WTC11 (cell line): ENCODE measurements around the gene ADCY1. TPM values are rescaled to one million over a fixed set of nuclear protein-coding genes. Genes with fewer than 3 reads are reported as not detected.

ENCODE experiments used
- ATAC-seq: fragments of 200-7000 bp; cut with Tn5 transposase; 2 replicates; pipeline ENCODE4 v1.10.0; 2021; ENCODE audit warnings: mild to moderate bottlenecking, moderate library complexity
- CTCF ChIA-PET: fragments of 300-600 bp; sonication (Branson Sonifier 250); formaldehyde crosslinking; loops from one replicate; lab custom pipeline; 2021; ENCODE audit warnings: antibody characterized with exemption; lab: Charles Lee
- POLR2A ChIA-PET: fragments of 350-600 bp; sonication (Branson Sonifier 250); formaldehyde crosslinking; loops from one replicate; lab custom pipeline; 2021; ENCODE audit warnings: antibody characterized with exemption; lab: Charles Lee
- DNase-seq: peaks from one replicate; pipeline ENCODE4 v3.0.0; 2021; ENCODE audit warnings: low spot score
- H3K27ac Mint-ChIP-seq: 2 replicates; pipeline ENCODE4 v1.8.0; 2021; ENCODE audit warnings: mixed read lengths
- H3K27me3 Mint-ChIP-seq: 2 replicates; pipeline ENCODE4 v1.8.0; 2021; ENCODE audit warnings: low read depth, mild to moderate bottlenecking, moderate library complexity, mixed read lengths
- H3K36me3 Mint-ChIP-seq: 2 replicates; pipeline ENCODE4 v1.8.0; 2021; ENCODE audit warnings: mixed read lengths
- H3K4me1 Mint-ChIP-seq: 2 replicates; pipeline ENCODE4 v1.8.0; 2022; ENCODE audit warnings: mixed read lengths
- H3K4me3 Mint-ChIP-seq: 2 replicates; pipeline ENCODE4 v1.8.0; 2021; ENCODE audit warnings: mild to moderate bottlenecking, moderate library complexity, mixed read lengths
- H3K9me3 Mint-ChIP-seq: 2 replicates; pipeline ENCODE4 v1.8.0; 2021; ENCODE audit warnings: mixed read lengths
- EMX1 ChIP-seq: fragments of 250-450 bp; sonication (Bioruptor Pico); IDR thresholded peaks from 2 replicates; pipeline ENCODE4 v1.8.0; 2021; ENCODE audit warnings: mild to moderate bottlenecking
- GRHL2 ChIP-seq: fragments of 250-450 bp; sonication (Bioruptor Pico); IDR thresholded peaks from 2 replicates; pipeline ENCODE4 v1.8.0; 2022; ENCODE audit warnings: mild to moderate bottlenecking, moderate library complexity; ENCODE audit not compliant: insufficient replicate concordance, severe bottlenecking
- HMGA2 ChIP-seq: fragments of 250-450 bp; sonication (Bioruptor Pico); IDR thresholded peaks from 2 replicates; pipeline ENCODE4 v1.4.0; 2021; ENCODE audit warnings: mild to moderate bottlenecking, moderate library complexity
- MYBL2 ChIP-seq: sonication (generic); formaldehyde crosslinking; IDR thresholded peaks from 2 replicates; pipeline ENCODE4 v1.8.1; 2023; ENCODE audit warnings: mild to moderate bottlenecking, moderate library complexity, missing genetic modification reagents
- NFE2L1 ChIP-seq: sonication (generic); formaldehyde crosslinking; IDR thresholded peaks from 2 replicates; pipeline ENCODE4 v1.8.1; 2023; ENCODE audit warnings: missing genetic modification reagents
- NR2C2 ChIP-seq: sonication (generic); formaldehyde crosslinking; IDR thresholded peaks from 2 replicates; pipeline ENCODE4 v1.8.0; 2022; ENCODE audit warnings: mild to moderate bottlenecking, missing genetic modification reagents
- ZNF219 ChIP-seq: sonication (generic); formaldehyde crosslinking; IDR thresholded peaks from 2 replicates; pipeline ENCODE4 v1.8.0; 2023; ENCODE audit warnings: missing genetic modification reagents, mild to moderate bottlenecking, borderline replicate concordance
- ZNF396 ChIP-seq: fragments of 250-450 bp; sonication (Bioruptor Pico); IDR thresholded peaks from 2 replicates; pipeline ENCODE4 v1.8.0; 2021; ENCODE audit warnings: mild to moderate bottlenecking, moderate library complexity, borderline replicate concordance
- ZNF416 ChIP-seq: fragments of 250-450 bp; sonication (Bioruptor Pico); IDR thresholded peaks from 2 replicates; pipeline ENCODE4 v1.9.0; 2021; ENCODE audit warnings: mild to moderate bottlenecking, inconsistent platforms
- ZNF423 ChIP-seq: fragments of 250-450 bp; sonication (Bioruptor Pico); IDR thresholded peaks from 2 replicates; pipeline ENCODE4 v2.1.2; 2022; ENCODE audit warnings: mild to moderate bottlenecking, moderate library complexity
- ZNF671 ChIP-seq: fragments of 250-450 bp; sonication (Bioruptor Pico); IDR thresholded peaks from 2 replicates; pipeline ENCODE4 v1.8.0; 2021; ENCODE audit warnings: mild to moderate bottlenecking
- total RNA-seq: library from RNA; stranded (reverse); gene quantifications from 3 replicates; pipeline ENCODE4 v1.2.3, GENCODE V29; 2021
- TF ChIP-seq, protein P1 (sequence below): sonication (generic); formaldehyde crosslinking; IDR thresholded peaks from 2 replicates; pipeline ENCODE4 v1.8.1; 2022; ENCODE audit warnings: low read depth, missing genetic modification reagents, borderline replicate concordance
- TF ChIP-seq, protein P2 (sequence below): sonication (generic); formaldehyde crosslinking; IDR thresholded peaks from 2 replicates; pipeline ENCODE4 v1.8.1; 2023; ENCODE audit warnings: mild to moderate bottlenecking, missing genetic modification reagents
- TF ChIP-seq, protein P3 (sequence below): sonication (generic); formaldehyde crosslinking; IDR thresholded peaks from 2 replicates; pipeline ENCODE4 v1.8.0; 2022; ENCODE audit warnings: mild to moderate bottlenecking, missing genetic modification reagents
- TF ChIP-seq, protein P4 (sequence below): sonication (generic); formaldehyde crosslinking; IDR thresholded peaks from 2 replicates; pipeline ENCODE4 v1.8.1; 2022; ENCODE audit warnings: mild to moderate bottlenecking, missing genetic modification reagents, moderate library complexity, borderline replicate concordance
- TF ChIP-seq, protein P5 (sequence below): sonication (generic); formaldehyde crosslinking; IDR thresholded peaks from 2 replicates; pipeline ENCODE4 v1.8.0; 2022; ENCODE audit warnings: mild to moderate bottlenecking, missing genetic modification reagents
- TF ChIP-seq, protein P6 (sequence below): sonication (generic); formaldehyde crosslinking; IDR thresholded peaks from 2 replicates; pipeline ENCODE4 v1.8.0; 2023; ENCODE audit warnings: missing genetic modification reagents
- TF ChIP-seq, protein P7 (sequence below): sonication (generic); formaldehyde crosslinking; IDR thresholded peaks from 2 replicates; pipeline ENCODE4 v1.8.1; 2023; ENCODE audit warnings: mild to moderate bottlenecking, missing genetic modification reagents, moderate library complexity
- TF ChIP-seq, protein P8 (sequence below): sonication (generic); formaldehyde crosslinking; IDR thresholded peaks from 2 replicates; pipeline ENCODE4 v1.8.1; 2023; ENCODE audit warnings: mild to moderate bottlenecking, moderate library complexity, missing genetic modification reagents
- TF ChIP-seq, protein P9 (sequence below): sonication (generic); formaldehyde crosslinking; IDR thresholded peaks from 2 replicates; pipeline ENCODE4 v1.8.0; 2022; ENCODE audit warnings: mild to moderate bottlenecking, missing genetic modification reagents
- TF ChIP-seq, protein P10 (sequence below): fragments of 250-450 bp; sonication (Bioruptor Pico); IDR thresholded peaks from 2 replicates; pipeline ENCODE4 v1.9.0; 2021; ENCODE audit warnings: moderate library complexity, mild to moderate bottlenecking, inconsistent platforms, borderline replicate concordance

ADCY1 gene
- total RNA-seq, 1 experiment from 2014 or later: 29.0 TPM

DNA sequence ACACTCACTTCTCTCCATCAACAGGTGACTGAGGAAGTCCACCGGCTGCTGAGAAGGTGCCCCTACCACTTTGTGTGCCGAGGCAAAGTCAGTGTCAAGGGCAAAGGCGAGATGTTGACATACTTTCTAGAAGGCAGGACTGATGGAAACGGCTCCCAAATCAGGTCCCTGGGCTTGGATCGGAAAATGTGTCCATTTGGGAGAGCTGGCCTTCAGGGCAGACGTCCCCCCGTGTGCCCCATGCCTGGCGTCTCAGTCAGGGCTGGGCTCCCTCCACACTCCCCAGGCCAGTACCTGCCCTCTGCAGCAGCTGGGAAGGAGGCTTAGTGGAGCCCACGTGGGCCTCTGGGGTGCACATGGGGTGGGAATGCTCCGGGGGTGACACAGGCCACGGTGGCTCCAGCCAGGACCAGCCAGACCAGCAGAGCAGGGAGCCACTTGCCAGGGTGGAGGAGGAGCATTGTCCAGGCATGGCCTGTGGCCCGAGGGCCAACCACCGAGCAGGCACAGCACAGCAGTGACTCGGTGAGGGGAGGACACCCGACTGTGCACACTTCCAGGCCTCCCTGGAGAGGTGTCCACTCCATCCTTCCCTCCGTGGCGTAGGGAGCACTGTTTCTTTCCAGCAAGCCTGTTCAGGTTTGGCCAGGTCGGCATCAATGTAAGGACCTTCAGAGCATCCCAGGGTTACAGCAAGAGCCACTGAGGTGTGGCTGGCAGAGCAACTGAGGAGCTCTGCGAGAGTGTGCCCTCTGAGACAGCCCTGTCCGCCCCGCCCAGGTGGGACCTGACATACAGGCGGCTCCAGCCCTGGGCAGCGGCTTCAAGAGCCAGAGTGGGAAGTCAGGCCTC lies 139.7 kb downstream of the ADCY1 start (continued):
- TF ChIP-seq NFE2L1 (CRISPR knock-in tag) (no peak), ZNF219 (CRISPR knock-in tag) (no peak), MYBL2 (CRISPR knock-in tag) (no peak), ZNF396 (CRISPR knock-in tag) (no peak), ZNF671 (CRISPR knock-in tag) (no peak), GRHL2 (no peak), HMGA2 (CRISPR knock-in tag) (no peak)
- TF ChIP-seq, protein P1, sequence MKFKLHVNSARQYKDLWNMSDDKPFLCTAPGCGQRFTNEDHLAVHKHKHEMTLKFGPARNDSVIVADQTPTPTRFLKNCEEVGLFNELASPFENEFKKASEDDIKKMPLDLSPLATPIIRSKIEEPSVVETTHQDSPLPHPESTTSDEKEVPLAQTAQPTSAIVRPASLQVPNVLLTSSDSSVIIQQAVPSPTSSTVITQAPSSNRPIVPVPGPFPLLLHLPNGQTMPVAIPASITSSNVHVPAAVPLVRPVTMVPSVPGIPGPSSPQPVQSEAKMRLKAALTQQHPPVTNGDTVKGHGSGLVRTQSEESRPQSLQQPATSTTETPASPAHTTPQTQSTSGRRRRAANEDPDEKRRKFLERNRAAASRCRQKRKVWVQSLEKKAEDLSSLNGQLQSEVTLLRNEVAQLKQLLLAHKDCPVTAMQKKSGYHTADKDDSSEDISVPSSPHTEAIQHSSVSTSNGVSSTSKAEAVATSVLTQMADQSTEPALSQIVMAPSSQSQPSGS (CRISPR knock-in tag): no peak
- TF ChIP-seq, protein P2, sequence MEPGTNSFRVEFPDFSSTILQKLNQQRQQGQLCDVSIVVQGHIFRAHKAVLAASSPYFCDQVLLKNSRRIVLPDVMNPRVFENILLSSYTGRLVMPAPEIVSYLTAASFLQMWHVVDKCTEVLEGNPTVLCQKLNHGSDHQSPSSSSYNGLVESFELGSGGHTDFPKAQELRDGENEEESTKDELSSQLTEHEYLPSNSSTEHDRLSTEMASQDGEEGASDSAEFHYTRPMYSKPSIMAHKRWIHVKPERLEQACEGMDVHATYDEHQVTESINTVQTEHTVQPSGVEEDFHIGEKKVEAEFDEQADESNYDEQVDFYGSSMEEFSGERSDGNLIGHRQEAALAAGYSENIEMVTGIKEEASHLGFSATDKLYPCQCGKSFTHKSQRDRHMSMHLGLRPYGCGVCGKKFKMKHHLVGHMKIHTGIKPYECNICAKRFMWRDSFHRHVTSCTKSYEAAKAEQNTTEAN: no peak
- TF ChIP-seq, protein P3, sequence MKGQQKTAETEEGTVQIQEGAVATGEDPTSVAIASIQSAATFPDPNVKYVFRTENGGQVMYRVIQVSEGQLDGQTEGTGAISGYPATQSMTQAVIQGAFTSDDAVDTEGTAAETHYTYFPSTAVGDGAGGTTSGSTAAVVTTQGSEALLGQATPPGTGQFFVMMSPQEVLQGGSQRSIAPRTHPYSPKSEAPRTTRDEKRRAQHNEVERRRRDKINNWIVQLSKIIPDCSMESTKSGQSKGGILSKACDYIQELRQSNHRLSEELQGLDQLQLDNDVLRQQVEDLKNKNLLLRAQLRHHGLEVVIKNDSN: no peak
- TF ChIP-seq, protein P4, sequence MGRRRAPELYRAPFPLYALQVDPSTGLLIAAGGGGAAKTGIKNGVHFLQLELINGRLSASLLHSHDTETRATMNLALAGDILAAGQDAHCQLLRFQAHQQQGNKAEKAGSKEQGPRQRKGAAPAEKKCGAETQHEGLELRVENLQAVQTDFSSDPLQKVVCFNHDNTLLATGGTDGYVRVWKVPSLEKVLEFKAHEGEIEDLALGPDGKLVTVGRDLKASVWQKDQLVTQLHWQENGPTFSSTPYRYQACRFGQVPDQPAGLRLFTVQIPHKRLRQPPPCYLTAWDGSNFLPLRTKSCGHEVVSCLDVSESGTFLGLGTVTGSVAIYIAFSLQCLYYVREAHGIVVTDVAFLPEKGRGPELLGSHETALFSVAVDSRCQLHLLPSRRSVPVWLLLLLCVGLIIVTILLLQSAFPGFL: no peak

DNA sequence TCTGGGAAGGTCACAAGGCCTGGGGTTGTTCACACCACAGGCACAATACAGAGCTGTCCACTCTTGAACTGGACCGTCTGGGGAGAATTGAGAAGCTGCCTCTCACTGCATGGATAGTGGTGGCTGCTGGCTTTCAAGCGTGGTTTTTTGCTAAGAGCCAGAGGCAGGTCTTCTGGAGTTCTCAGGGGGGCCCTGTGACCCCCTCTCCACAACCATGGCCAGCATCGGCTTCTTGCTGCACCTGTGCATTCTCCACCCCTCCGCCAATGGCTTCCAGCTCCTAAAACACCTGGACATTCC lies 140.3 kb downstream of the ADCY1 start:
- Mint-ChIP-seq H3K27ac (no peak overlapping the region), H3K9me3 (no peaks in the 10 kb centered on the region), H3K4me1 (no peaks in the 10 kb centered on the region), H3K36me3 (peaks cover 4% of the 10 kb centered on the region; the same call in 1 of the 2 replicates), H3K27me3 (no peaks in the 10 kb centered on the region), H3K4me3 (no peak overlapping the region)
- ChIA-PET CTCF (no interaction called here), POLR2A (no interaction called here)
- DNase-seq: no peak
- no peak for TF ChIP-seq NR2C2 (CRISPR knock-in tag)
- TF ChIP-seq ZNF423 (CRISPR knock-in tag): no peak
- TF ChIP-seq, protein P5, sequence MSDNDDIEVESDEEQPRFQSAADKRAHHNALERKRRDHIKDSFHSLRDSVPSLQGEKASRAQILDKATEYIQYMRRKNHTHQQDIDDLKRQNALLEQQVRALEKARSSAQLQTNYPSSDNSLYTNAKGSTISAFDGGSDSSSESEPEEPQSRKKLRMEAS (CRISPR knock-in tag): no peak
- TF ChIP-seq, protein P6, sequence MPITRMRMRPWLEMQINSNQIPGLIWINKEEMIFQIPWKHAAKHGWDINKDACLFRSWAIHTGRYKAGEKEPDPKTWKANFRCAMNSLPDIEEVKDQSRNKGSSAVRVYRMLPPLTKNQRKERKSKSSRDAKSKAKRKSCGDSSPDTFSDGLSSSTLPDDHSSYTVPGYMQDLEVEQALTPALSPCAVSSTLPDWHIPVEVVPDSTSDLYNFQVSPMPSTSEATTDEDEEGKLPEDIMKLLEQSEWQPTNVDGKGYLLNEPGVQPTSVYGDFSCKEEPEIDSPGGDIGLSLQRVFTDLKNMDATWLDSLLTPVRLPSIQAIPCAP: no peak
- no peak for TF ChIP-seq ZNF416 (CRISPR knock-in tag)
- TF ChIP-seq EMX1: no peak
- TF ChIP-seq, protein P7, sequence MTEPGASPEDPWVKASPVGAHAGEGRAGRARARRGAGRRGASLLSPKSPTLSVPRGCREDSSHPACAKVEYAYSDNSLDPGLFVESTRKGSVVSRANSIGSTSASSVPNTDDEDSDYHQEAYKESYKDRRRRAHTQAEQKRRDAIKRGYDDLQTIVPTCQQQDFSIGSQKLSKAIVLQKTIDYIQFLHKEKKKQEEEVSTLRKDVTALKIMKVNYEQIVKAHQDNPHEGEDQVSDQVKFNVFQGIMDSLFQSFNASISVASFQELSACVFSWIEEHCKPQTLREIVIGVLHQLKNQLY (CRISPR knock-in tag): no peak
- TF ChIP-seq, protein P8, sequence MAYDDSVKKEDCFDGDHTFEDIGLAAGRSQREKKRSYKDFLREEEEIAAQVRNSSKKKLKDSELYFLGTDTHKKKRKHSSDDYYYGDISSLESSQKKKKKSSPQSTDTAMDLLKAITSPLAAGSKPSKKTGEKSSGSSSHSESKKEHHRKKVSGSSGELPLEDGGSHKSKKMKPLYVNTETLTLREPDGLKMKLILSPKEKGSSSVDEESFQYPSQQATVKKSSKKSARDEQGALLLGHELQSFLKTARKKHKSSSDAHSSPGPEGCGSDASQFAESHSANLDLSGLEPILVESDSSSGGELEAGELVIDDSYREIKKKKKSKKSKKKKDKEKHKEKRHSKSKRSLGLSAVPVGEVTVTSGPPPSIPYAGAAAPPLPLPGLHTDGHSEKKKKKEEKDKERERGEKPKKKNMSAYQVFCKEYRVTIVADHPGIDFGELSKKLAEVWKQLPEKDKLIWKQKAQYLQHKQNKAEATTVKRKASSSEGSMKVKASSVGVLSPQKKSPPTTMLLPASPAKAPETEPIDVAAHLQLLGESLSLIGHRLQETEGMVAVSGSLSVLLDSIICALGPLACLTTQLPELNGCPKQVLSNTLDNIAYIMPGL (CRISPR knock-in tag): no peak
- TF ChIP-seq, protein P9, sequence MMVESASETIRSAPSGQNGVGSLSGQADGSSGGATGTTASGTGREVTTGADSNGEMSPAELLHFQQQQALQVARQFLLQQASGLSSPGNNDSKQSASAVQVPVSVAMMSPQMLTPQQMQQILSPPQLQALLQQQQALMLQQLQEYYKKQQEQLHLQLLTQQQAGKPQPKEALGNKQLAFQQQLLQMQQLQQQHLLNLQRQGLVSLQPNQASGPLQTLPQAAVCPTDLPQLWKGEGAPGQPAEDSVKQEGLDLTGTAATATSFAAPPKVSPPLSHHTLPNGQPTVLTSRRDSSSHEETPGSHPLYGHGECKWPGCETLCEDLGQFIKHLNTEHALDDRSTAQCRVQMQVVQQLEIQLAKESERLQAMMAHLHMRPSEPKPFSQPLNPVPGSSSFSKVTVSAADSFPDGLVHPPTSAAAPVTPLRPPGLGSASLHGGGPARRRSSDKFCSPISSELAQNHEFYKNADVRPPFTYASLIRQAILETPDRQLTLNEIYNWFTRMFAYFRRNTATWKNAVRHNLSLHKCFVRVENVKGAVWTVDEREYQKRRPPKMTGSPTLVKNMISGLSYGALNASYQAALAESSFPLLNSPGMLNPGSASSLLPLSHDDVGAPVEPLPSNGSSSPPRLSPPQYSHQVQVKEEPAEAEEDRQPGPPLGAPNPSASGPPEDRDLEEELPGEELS (CRISPR knock-in tag): no peak
- no peak for TF ChIP-seq NFE2L1 (CRISPR knock-in tag)
- TF ChIP-seq, protein P10, sequence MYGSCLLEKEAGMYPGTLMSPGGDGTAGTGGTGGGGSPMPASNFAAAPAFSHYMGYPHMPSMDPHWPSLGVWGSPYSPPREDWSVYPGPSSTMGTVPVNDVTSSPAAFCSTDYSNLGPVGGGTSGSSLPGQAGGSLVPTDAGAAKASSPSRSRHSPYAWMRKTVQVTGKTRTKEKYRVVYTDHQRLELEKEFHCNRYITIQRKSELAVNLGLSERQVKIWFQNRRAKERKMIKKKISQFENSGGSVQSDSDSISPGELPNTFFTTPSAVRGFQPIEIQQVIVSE (CRISPR knock-in tag): no peak
- ATAC-seq: no peak
